WTC11 (cell line): Measurements from ENCODE around the gene MZF1. TPM values are rescaled to one million over a fixed set of nuclear protein-coding genes. Genes with fewer than 3 reads are reported as not detected.

Experiments used
- ATAC-seq: fragments of 200-7000 bp; cut with Tn5 transposase; 2 replicates; pipeline ENCODE4 v1.10.0; 2021; ENCODE audit warnings: mild to moderate bottlenecking, moderate library complexity
- CTCF ChIA-PET: fragments of 300-600 bp; sonication (Branson Sonifier 250); formaldehyde crosslinking; loops from one replicate; lab custom pipeline; 2021; ENCODE audit warnings: antibody characterized with exemption; lab: Charles Lee
- POLR2A ChIA-PET: fragments of 350-600 bp; sonication (Branson Sonifier 250); formaldehyde crosslinking; loops from one replicate; lab custom pipeline; 2021; ENCODE audit warnings: antibody characterized with exemption; lab: Charles Lee
- DNase-seq: peaks from one replicate; pipeline ENCODE4 v3.0.0; 2021; ENCODE audit warnings: low spot score
- H3K27ac Mint-ChIP-seq: 2 replicates; pipeline ENCODE4 v1.8.0; 2021; ENCODE audit warnings: mixed read lengths
- H3K27me3 Mint-ChIP-seq: 2 replicates; pipeline ENCODE4 v1.8.0; 2021; ENCODE audit warnings: low read depth, mild to moderate bottlenecking, moderate library complexity, mixed read lengths
- H3K36me3 Mint-ChIP-seq: 2 replicates; pipeline ENCODE4 v1.8.0; 2021; ENCODE audit warnings: mixed read lengths
- H3K4me1 Mint-ChIP-seq: 2 replicates; pipeline ENCODE4 v1.8.0; 2022; ENCODE audit warnings: mixed read lengths
- H3K4me3 Mint-ChIP-seq: 2 replicates; pipeline ENCODE4 v1.8.0; 2021; ENCODE audit warnings: mild to moderate bottlenecking, moderate library complexity, mixed read lengths
- H3K9me3 Mint-ChIP-seq: 2 replicates; pipeline ENCODE4 v1.8.0; 2021; ENCODE audit warnings: mixed read lengths
- ARID4B ChIP-seq: sonication (generic); formaldehyde crosslinking; IDR thresholded peaks from 2 replicates; pipeline ENCODE4 v1.8.0; 2023; ENCODE audit warnings: missing genetic modification reagents, mild to moderate bottlenecking, borderline replicate concordance
- ATF3 ChIP-seq: sonication (generic); formaldehyde crosslinking; conservative IDR thresholded peaks from 2 replicates; pipeline ENCODE4 v1.8.1; 2022; ENCODE audit warnings: mild to moderate bottlenecking, missing genetic modification reagents
- CREM ChIP-seq: sonication (generic); formaldehyde crosslinking; IDR thresholded peaks from 2 replicates; pipeline ENCODE4 v1.8.1; 2022; ENCODE audit warnings: mild to moderate bottlenecking, missing genetic modification reagents, moderate library complexity
- CTCF ChIP-seq: fragments of 200-600 bp; IDR thresholded peaks from 2 replicates; pipeline ENCODE4 v1.8.0; 2022; ENCODE audit warnings: antibody characterized with exemption
- E2F4 ChIP-seq: sonication (generic); formaldehyde crosslinking; IDR thresholded peaks from 2 replicates; pipeline ENCODE4 v1.8.1; 2022; ENCODE audit warnings: low read depth, mild to moderate bottlenecking, moderate library complexity, missing genetic modification reagents, borderline replicate concordance
- GABPB1 ChIP-seq: sonication (generic); formaldehyde crosslinking; IDR thresholded peaks from 2 replicates; pipeline ENCODE4 v1.8.1; 2023; ENCODE audit warnings: mild to moderate bottlenecking, missing genetic modification reagents
- GRHL2 ChIP-seq: fragments of 250-450 bp; sonication (Bioruptor Pico); IDR thresholded peaks from 2 replicates; pipeline ENCODE4 v1.8.0; 2022; ENCODE audit warnings: mild to moderate bottlenecking, moderate library complexity; ENCODE audit not compliant: insufficient replicate concordance, severe bottlenecking
- IRF1 ChIP-seq: sonication (generic); formaldehyde crosslinking; IDR thresholded peaks from 2 replicates; pipeline ENCODE4 v1.8.0; 2023; ENCODE audit warnings: missing genetic modification reagents
- IRF2 ChIP-seq: sonication (generic); formaldehyde crosslinking; IDR thresholded peaks from 2 replicates; pipeline ENCODE4 v1.8.0; 2022; ENCODE audit warnings: low read depth, missing genetic modification reagents, borderline replicate concordance
- MXD4 ChIP-seq: fragments of 250-450 bp; sonication (Bioruptor Pico); IDR thresholded peaks from 2 replicates; pipeline ENCODE4 v1.8.0; 2021; ENCODE audit warnings: mild to moderate bottlenecking, moderate library complexity, borderline replicate concordance
- MYBL2 ChIP-seq: sonication (generic); formaldehyde crosslinking; IDR thresholded peaks from 2 replicates; pipeline ENCODE4 v1.8.1; 2023; ENCODE audit warnings: mild to moderate bottlenecking, moderate library complexity, missing genetic modification reagents
- NFATC4 ChIP-seq: fragments of 250-450 bp; sonication (Bioruptor Pico); IDR thresholded peaks from 2 replicates; pipeline ENCODE4 v1.9.0; 2021; ENCODE audit warnings: mild to moderate bottlenecking
- NR3C1 ChIP-seq: sonication (generic); formaldehyde crosslinking; conservative IDR thresholded peaks from 2 replicates; pipeline ENCODE4 v1.8.1; 2023; ENCODE audit warnings: low read depth, mild to moderate bottlenecking, missing genetic modification reagents
- OVOL2 ChIP-seq: fragments of 250-450 bp; sonication (Bioruptor Pico); IDR thresholded peaks from 2 replicates; pipeline ENCODE4 v1.9.0; 2021; ENCODE audit warnings: mild to moderate bottlenecking, borderline replicate concordance
- PRRX2 ChIP-seq: fragments of 250-450 bp; sonication (Bioruptor Pico); IDR thresholded peaks from 2 replicates; pipeline ENCODE4 v1.8.0; 2021; ENCODE audit warnings: mild to moderate bottlenecking
- RORB ChIP-seq: fragments of 250-450 bp; sonication (Bioruptor Pico); IDR thresholded peaks from 2 replicates; pipeline ENCODE4 v1.9.0; 2021; ENCODE audit warnings: mild to moderate bottlenecking
- SMAD3 ChIP-seq: sonication (generic); formaldehyde crosslinking; IDR thresholded peaks from 2 replicates; pipeline ENCODE4 v1.8.0; 2022; ENCODE audit warnings: missing genetic modification reagents, mild to moderate bottlenecking, borderline replicate concordance
- SMAD4 ChIP-seq: sonication (generic); formaldehyde crosslinking; IDR thresholded peaks from 2 replicates; pipeline ENCODE4 v1.8.0; 2022; ENCODE audit warnings: mild to moderate bottlenecking, missing genetic modification reagents
- SP1 ChIP-seq: sonication (generic); formaldehyde crosslinking; conservative IDR thresholded peaks from 2 replicates; pipeline ENCODE4 v1.8.1; 2022; ENCODE audit warnings: missing genetic modification reagents
- TEAD1 ChIP-seq: sonication (generic); formaldehyde crosslinking; IDR thresholded peaks from 2 replicates; pipeline ENCODE4 v1.8.0; 2022; ENCODE audit warnings: mild to moderate bottlenecking, missing genetic modification reagents
- ZMAT4 ChIP-seq: fragments of 250-450 bp; sonication (Bioruptor Pico); IDR thresholded peaks from 2 replicates; pipeline ENCODE4 v1.9.0; 2021; ENCODE audit warnings: mild to moderate bottlenecking
- ZNF317 ChIP-seq: sonication (generic); formaldehyde crosslinking; IDR thresholded peaks from 2 replicates; pipeline ENCODE4 v1.8.1; 2023; ENCODE audit warnings: low read depth, mild to moderate bottlenecking, moderate library complexity, missing genetic modification reagents, borderline replicate concordance
- ZNF396 ChIP-seq: fragments of 250-450 bp; sonication (Bioruptor Pico); IDR thresholded peaks from 2 replicates; pipeline ENCODE4 v1.8.0; 2021; ENCODE audit warnings: mild to moderate bottlenecking, moderate library complexity, borderline replicate concordance
- ZNF416 ChIP-seq: fragments of 250-450 bp; sonication (Bioruptor Pico); IDR thresholded peaks from 2 replicates; pipeline ENCODE4 v1.9.0; 2021; ENCODE audit warnings: mild to moderate bottlenecking, inconsistent platforms
- total RNA-seq: library from RNA; stranded (reverse); gene quantifications from 3 replicates; pipeline ENCODE4 v1.2.3, GENCODE V29; 2021

Gene MZF1
- total RNA-seq, 1 experiment from 2014 or later, result 22.2 TPM

- TF ChIP-seq TEAD1 (CRISPR knock-in tag) (0 out of 2 replicates have a peak, but pooled peaks have one; percentile 6), E2F4 (CRISPR knock-in tag) (0 out of 2 replicates have a peak, but pooled peaks have one; percentile 7), SP1 (0 out of 2 replicates have a peak, but pooled peaks have one; percentile 20), ATF3 (CRISPR knock-in tag) (no peak), NR3C1 (CRISPR knock-in tag) (no peak), ZMAT4 (CRISPR knock-in tag) (no peak)
Observed at GRCh38 chr19:58544591-58545285, 28.4 kb downstream of the MZF1 start (continued).

GRCh38 chr19:58543826-58544590, 29.1 kb downstream of the MZF1 start, which contains the start of gene TRIM28:
Gene TRIM28 (plus strand): TSS chr19:58544064. CDS start chr19:58544758, 694 bp downstream.
- POLR2A ChIA-PET, result interaction anchor here (0.5 to 3.2 kb wide), 8 partner anchors 10 to 93 kb away, joined by 3 to 30 read pairs (median 10); partner anchors contain the start of genes CHMP2A, UBE2M, ZBTB45 and ZNF324B
- Mint-ChIP-seq H3K36me3 (peaks cover 39% of the 10 kb centered on the region), H3K9me3 (no peaks in the 10 kb centered on the region), H3K27me3 (peaks cover 45% of the 10 kb centered on the region), H3K4me3 (peak within 1 kb of the TSS; percentile 97), H3K4me1 (peaks cover 17% of the 10 kb centered on the region), H3K27ac (peak within 1 kb of the TSS; percentile 99)
- ATAC-seq, result peak; percentile 95
- peak; percentile 98 for DNase-seq
- CTCF ChIA-PET, result interaction anchor here (0.8 to 5.9 kb wide), 5 partner anchors 11 to 38 kb away, joined by 3 to 60 read pairs (median 6); partner anchors contain the start of genes CHMP2A and ZBTB45
- TF ChIP-seq OVOL2 (CRISPR knock-in tag) (no peak), NFATC4 (peak; percentile 72; the same call in 1 of the 2 replicates), MYBL2 (CRISPR knock-in tag) (peak; percentile 78; the same call in 1 of the 2 replicates), CREM (CRISPR knock-in tag) (peak; percentile 87), GRHL2 (no peak), IRF2 (CRISPR knock-in tag) (no peak), MXD4 (no peak), E2F4 (CRISPR knock-in tag) (0 out of 2 replicates have a peak, but pooled peaks have one; percentile 31), ZNF317 (CRISPR knock-in tag) (peak; percentile 52; the same call in 1 of the 2 replicates), PRRX2 (CRISPR knock-in tag) (no peak), IRF1 (CRISPR knock-in tag) (no peak), ARID4B (CRISPR knock-in tag) (0 out of 2 replicates have a peak, but pooled peaks have one; percentile 48), GABPB1 (CRISPR knock-in tag) (0 out of 2 replicates have a peak, but pooled peaks have one; percentile 30), ZNF416 (CRISPR knock-in tag) (peak; percentile 85; the same call in 1 of the 2 replicates), RORB (CRISPR knock-in tag) (no peak), SMAD3 (CRISPR knock-in tag) (peak; percentile 73; the same call in 1 of the 2 replicates), ZNF396 (no peak), CTCF (no peak), SMAD4 (CRISPR knock-in tag) (no peak)
